GM10847 (cell line): ENCODE data around the gene WDR72.

Source experiments
- POLR2A ChIP-seq: IDR thresholded peaks from 2 replicates; pipeline ENCODE4 v1.6.1; 2011; ENCODE audit not compliant: insufficient read length; ENCODE audit errors: extremely low read depth

The WDR72 gene

DNA sequence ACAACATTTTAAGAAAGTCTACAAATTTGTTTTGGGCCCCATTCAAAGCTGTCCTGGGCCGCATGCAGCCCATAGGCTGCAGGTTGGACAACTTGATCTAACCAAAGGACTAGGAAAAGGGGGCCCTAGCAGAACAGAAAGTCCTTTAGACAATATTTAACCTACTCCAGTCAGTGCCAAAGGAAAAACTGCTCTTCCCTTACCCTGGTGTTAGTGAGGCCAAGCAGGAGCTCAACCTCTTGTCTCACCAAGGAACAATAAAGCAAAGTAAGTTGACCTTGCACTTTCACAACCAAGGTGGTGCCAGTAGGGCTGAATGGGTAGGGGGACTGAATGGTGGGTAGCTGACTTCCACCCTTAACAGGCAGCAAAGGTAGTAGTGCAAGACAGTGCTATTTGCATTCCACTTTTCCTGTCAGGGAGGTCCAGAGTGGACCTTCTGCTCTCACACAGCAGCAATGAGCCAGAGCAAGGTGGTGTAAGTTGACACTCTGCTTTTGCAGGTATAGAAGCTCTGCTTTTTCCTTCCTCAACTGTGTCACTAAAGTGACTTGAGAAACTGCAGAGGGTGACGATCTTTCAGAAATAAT lies 124.9 kb downstream of the WDR72 start:
- TF ChIP-seq POLR2A: no peak

DNA sequence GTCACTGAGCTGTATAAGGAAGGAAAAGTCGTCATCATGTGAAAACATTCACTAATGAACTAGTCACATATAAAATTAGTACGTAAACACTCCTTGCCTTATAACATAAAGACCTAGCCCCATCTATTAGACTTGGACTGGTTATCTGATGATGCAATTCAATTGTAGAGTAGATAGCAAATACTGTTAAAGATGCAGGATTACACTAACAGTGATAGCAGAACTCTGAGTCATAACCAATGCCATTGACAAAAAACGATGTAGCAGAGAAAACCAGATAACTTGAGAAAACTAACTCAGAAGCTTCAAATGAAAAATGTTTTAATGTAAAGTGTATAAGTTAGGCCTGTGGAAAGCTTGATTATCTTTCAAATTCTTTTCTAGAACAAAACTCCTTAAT lies 132.2 kb downstream of the WDR72 start:
- no peak for TF ChIP-seq POLR2A

DNA sequence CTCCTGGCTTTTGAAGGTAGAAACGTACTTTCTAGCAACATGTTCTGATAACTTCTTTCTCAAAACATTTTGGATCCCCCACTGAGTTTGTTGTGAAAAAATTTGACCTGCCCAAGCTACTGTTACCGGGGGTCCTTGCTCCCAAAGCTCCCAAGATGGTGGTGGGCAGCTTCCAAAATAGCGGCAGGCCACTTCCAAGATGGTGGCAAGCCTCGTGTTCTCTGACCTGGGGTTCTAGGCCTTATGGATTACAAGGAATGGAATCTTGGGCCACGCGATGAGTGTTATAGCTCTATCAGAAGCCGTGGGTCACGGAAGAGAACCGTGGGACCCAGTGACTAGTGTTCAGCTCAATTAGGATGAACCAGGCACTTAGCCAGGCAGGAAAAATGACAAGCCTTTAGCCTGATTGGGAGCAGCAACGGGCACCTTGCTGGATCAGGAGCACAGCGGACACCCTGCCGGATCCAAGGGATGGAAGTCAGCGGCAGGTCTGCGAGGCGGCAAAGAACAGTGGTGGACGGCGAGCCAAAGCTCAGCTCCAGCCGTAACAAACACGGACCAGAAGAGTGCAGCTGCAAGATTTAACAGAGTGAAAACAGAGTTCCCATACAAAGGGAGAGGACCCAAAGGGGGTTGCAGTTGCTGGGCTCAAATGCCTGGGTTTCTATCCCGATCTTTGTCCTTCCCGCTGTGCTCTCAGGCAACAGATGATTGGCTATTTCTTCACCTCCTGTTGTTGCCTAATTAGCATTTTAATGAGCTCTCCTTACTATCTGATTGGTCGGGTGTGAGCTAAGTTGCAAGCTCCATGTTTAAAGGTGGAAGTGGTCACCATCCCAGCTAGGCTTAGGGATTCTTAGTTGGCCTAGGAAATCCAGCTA lies 133.3 kb downstream of the WDR72 start:
- no peak for TF ChIP-seq POLR2A

DNA sequence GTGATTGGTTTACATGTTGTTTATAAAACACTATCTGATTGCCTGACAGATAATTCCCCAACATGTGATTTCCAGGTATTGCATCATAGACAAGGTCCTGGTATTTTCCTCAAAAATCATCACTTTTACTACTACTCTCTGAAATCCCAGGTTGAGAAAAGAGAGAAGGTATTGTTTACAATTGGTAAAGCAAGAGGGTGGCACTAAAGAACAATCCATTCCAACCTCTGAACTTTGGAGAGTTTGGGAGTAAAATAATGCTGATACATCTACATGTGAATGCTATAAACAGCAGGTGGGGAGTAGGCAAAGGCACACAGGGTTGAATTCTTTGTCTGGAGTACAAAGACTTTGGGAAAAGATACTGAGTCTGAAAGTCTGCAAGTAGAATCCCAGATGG lies 134.2 kb downstream of the WDR72 start:
- TF ChIP-seq POLR2A: no peak

DNA sequence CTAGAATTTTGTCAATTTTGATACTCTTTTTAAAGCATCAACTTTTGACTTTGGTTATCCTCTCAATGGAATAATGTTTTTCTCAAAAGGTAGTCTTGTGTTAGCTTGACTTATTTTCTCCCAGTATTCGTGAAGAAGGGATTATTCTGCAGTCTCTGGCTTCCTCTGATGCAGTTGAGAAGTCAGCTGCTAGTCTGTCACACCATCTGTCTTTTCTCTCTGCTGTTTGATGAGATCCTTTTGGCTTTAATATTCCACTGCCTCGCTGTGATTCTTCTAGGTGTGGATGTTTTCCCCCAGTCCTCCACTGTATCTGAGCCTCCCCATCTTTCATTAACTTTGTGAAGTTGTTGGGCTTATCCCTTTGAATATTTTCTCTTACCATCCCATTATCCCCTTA lies 141.0 kb downstream of the WDR72 start:
- no peak for TF ChIP-seq POLR2A

DNA sequence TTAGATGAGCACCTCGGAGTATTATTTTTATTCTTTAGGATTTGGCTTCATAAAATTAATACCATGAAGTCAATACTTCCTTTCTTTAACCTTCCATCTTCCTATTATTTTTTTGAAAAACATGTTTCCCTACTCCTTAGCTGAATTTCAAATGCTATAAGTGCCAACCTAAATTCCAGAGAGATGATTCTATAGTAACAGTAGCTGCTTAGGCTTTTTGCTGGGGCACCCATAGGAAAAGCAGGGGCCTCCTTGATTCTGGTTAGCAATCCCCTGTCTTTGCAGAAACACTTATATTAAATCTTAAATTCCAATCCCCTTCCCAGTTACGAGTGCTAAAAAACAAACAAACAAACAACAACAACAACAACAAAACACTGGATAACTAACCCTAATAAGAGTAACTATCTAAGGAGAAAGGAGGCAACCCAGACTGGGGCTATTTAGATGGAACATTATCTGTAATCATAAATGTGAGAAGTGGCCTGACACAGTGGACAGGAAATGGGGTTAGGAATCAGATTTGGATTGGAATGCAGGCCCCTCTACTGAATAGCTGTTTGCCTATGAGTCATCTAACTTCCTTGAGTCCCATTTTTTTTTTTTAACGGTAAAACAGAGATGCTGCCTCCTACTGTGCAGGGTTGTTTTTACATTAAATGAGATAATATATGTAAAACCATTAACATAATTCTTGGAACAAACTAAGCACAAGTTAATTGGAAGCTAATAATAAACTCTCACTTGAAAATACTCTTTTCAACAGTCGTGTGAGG lies 148.1 kb downstream of the WDR72 start:
- TF ChIP-seq POLR2A: no peak

DNA sequence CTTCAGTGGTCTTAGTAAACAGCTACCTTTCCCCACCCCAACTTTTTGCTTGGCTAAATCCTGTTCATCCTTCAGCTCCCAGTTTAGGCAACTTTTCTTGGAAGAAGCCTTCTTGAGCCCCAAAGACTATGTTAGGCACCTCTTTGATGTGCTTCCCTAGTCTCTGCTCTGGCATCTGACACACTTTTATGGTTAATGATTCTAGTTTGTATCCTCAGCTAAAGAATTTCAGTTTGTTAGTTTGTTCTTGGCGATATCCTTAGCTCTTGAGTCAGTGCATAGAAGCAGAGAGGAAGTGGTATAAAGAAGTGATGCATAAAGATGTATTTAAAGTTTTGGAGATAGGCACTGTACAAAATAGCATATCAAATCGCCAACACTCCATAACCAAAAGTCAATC lies 168.4 kb downstream of the WDR72 start:
- TF ChIP-seq POLR2A: no peak

DNA sequence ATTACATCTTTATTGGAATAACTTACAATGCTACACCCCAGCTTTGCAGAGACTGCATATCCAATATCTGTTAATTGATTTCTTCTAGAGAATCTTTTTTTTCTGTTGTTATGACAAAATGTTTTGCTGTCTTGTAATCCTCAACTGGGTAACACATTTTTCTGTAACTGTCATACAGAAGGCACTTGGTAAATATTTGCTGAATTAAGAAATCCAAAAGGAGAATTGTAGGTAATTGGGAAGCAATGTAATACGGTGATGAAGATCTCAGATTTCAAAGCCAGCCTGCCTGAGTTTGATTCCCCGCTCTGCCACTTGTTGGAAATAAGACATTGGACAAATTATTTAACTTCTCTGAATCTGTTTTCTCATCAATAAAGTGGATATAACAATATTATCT lies 169.1 kb downstream of the WDR72 start:
- TF ChIP-seq POLR2A: no peak

DNA sequence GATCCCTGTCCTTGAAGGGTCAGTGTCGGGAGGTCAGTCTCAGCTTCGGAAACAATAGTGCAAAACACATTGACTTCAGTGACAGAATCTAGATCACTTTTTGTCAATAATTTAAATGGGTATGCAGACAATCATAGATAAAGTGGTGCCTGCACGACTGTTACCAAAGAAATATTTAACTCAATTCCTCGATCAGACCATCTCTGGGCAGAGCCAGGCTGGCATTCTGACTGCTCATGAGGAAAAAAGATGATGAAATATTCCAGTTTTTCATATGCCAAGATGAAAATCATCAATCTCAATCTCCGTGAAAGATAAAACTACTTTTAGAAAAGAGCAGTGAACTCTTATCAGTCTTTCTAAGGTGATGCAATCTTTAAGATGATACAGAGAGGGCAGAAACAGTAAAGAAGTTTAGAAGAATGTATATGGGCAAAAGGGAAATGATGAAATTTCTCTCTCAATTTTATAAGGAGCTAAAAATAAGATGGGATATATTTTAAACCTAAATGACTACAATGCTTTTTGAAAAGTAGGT lies 169.9 kb downstream of the WDR72 start:
- TF ChIP-seq POLR2A: no peak

DNA sequence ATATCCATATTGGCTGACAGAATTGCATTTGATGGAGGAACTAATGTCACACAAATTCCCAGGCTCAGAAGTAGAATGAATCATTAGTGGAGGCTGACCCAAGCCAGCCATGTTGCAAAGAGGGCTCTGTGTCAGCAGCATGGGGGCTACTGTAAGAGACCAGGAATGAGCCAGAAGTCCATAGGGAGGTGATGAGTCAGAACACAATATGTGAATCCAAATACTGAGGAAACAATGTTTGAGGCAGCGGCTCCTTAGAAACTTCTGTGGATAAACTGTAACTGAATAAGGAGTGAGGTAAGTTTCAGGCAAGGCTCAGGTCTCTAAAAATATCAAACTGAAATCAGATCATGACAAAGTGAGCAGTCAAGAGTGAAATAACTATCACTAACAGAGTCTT lies 170.7 kb downstream of the WDR72 start:
- TF ChIP-seq POLR2A: no peak

DNA sequence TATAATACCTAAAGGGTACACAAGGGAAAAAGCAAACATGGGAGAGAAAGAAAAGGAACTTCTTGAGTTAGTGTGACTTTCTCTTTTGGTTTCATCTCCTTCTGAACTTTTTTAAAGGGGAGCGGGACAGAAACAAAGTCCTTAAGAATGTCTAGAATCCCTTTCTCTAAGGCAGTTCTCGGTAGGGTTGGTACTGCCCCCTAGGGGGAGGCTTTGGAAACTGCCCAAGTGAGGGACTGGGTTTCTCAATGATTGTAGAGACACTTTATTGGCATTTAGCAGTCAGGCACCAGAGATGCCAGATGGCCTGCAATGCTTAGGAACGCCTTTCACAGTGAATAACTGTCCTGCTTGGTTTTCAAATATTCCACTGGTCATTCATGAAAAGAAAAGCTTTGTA lies 172.7 kb downstream of the WDR72 start:
- TF ChIP-seq POLR2A: no peak

DNA sequence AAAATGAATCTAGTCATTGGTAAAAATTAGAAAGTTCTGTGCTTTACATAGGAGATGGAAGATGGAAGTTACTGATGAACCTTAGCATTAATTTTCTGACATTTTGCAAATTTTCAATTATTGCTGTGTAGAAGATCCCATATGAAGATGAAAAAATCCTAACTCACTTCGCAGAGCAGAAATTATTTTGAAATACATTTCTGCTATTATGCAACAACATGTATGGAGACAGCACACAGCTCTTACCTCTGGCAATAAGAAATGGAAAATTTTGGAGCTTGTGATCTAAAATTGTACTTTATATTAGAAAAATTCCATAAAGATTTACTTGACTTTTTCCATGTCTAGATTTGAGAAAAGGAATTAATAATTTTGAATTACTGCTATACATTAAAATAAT lies 177.9 kb downstream of the WDR72 start:
- TF ChIP-seq POLR2A: no peak

DNA sequence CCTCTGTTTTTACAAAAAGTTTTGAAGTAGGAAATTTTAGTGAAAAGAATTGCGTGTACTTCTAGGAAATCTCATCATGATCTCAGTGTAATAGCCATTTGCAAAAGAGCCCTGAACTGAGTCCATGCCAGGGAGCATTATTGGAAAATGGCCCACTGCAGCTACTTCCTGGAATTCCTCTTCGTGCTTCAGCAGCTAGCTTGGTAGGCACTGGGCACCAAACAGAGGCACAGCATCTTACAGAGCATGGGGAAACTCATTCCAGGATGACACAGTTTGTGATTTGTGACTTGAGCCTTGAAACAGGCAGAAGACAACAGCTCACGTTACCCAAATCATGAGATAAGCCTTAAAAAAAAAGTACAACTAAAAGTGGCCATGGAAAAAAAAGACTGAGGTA lies 179.1 kb downstream of the WDR72 start:
- TF ChIP-seq POLR2A: no peak

DNA sequence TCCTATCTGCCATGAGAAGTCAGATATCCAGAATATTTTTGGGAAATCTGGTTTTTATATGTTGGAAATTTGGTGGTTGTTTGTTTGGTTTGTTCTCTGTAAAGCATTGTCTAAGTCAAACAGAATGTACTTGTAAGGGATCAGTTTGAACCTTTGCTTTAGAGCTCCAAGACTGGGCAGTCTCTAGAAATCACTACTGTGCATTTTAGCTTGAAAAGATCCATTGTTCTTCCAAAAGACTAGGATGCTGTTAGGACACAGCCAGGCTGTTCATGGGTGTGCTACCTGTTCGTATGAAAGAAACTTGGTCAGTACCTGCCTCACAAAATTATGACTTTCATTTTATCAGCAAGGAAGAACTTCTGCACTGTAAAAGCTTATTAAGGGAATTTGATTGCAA lies 182.6 kb downstream of the WDR72 start:
- no peak for TF ChIP-seq POLR2A

DNA sequence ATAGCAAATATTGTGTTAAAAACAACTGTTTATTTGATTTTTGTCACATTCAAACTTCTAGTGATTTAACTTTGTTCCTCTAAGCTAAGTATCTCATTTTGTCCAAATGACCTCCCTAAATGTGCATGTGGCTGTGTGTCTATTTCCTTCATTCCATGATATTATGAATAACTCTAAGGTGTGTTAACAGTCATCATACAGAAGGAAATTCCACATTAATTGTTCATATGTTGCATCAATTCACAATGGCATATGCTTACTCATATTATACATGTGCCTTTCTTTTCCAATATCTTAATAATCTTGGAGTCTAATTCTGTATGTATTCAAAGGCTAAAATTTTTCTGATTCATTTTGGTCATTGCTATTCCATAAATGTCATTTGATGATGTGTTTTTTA lies 186.4 kb downstream of the WDR72 start:
- no peak for TF ChIP-seq POLR2A
